Epithelial cell of proximal tubule (primary cell): ENCODE data around the gene FBXO9. TPM values are rescaled to one million over a fixed set of nuclear protein-coding genes. Genes with fewer than 3 reads are reported as not detected.

Experiments
- DNase-seq: peaks from one replicate; pipeline ENCODE4 v3.0.0-alpha.2; 2011; ENCODE audit warnings: low read depth
- H3K4me3 ChIP-seq: 2 replicates; pipeline ENCODE4 v1.5.1; 2011; ENCODE audit warnings: low read depth, mild to moderate bottlenecking, low read length
- total RNA-seq: library from RNA; depleted of rRNA; stranded (reverse); fragments of >200 nt; gene quantifications from 2 replicates; pipeline ENCODE4 v1.2.3, GENCODE V29; 2015
- TF ChIP-seq, protein P1 (sequence below): conservative IDR thresholded peaks from 2 replicates; pipeline ENCODE4 v1.5.1; 2012; ENCODE audit warnings: low read depth, mild to moderate bottlenecking, low read length

FBXO9 gene
- 20.7 and 48.8 TPM in 2 replicates for total RNA-seq

DNA sequence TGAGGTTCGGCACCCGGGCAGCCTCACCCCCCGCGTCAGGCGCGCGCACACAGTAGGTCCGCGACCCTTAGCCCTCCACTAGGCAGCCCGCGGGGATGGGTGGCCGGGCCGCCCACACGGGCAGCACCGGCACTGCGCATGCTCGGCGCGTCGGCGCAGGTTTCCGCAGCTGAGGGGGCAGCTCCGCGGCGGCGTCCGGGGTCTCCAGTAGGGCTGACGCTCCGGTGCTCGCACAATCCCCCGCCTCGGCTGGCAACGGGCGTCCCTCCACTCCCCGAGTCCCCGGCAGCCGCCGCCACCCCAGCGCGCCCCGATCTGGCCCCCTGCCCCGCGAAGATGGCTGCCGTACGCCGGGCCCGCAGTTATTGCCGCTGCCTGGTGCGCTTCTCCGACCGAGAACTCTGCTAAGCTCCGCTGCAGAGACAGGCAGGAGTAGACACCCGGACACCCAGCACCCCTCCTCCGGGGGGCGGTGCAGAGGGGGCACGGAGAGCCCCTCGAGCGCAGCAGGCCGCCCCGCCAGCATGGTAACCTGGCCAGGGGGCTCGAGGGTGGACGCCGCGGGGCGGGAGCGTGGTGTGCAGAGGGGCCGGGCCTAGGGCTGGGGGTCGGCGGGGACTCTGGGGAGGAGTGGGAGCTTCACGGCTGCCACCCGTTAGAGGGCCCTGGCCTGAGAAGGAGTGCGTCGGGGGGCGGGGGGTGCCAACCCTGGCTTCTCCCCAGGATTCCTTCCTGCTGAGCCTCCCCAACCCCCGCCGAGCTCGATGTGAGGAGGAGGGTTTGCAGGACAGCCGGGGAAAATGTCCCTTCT lies at the start of gene FBXO9:
Gene FBXO9 (plus strand): TSS at position 139 of the 811 bp plus-strand sequence. CDS start 386 bp downstream, at position 525.
- DNase-seq, result no peak
- H3K4me3 ChIP-seq, result peak within 1 kb of the TSS; percentile 85
- TF ChIP-seq, protein P1, sequence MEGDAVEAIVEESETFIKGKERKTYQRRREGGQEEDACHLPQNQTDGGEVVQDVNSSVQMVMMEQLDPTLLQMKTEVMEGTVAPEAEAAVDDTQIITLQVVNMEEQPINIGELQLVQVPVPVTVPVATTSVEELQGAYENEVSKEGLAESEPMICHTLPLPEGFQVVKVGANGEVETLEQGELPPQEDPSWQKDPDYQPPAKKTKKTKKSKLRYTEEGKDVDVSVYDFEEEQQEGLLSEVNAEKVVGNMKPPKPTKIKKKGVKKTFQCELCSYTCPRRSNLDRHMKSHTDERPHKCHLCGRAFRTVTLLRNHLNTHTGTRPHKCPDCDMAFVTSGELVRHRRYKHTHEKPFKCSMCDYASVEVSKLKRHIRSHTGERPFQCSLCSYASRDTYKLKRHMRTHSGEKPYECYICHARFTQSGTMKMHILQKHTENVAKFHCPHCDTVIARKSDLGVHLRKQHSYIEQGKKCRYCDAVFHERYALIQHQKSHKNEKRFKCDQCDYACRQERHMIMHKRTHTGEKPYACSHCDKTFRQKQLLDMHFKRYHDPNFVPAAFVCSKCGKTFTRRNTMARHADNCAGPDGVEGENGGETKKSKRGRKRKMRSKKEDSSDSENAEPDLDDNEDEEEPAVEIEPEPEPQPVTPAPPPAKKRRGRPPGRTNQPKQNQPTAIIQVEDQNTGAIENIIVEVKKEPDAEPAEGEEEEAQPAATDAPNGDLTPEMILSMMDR, result no peak

DNA sequence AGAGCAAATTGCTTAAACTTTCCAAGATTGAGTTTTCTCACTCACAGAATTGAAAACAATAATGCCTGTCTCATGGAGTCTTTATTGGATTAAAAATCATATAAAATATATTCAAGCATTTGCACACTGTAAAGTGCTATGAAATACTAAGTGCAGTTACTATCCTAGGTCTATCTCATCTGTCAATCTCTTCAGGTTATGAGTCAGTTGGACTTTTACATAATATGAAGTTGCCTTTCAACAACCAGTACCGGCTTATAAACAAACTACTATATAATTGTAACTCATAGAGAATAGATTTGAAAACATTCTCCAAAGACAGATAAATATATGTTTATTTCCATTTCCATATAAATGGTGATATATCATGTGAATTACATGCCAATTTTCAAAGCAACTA lies 49.7 kb upstream of the FBXO9 start:
- H3K4me3 ChIP-seq, result no peak overlapping the region
- TF ChIP-seq, protein P1, result no peak
- no peak for DNase-seq

DNA sequence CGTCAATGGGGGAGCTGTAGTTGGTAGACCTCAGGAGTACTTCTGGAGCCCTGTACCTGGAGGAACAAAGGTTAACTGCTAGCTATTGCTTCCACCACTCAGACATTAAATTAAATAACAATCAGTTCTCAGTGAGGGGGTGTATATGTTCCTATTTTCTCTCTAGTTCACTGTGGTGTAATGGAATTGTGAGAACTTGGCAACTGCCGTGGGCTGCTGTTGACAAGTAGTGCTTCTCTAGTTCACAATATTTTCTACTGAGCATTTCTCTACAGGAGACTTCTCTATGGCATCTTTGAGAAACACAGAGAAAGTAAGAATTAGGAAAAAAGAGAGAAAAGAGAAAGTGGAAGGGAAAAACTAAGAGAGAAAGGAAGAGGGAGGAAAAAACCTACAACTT lies 46.8 kb upstream of the FBXO9 start:
- no peak for DNase-seq
- TF ChIP-seq, protein P1, result no peak
- H3K4me3 ChIP-seq, result no peak overlapping the region

DNA sequence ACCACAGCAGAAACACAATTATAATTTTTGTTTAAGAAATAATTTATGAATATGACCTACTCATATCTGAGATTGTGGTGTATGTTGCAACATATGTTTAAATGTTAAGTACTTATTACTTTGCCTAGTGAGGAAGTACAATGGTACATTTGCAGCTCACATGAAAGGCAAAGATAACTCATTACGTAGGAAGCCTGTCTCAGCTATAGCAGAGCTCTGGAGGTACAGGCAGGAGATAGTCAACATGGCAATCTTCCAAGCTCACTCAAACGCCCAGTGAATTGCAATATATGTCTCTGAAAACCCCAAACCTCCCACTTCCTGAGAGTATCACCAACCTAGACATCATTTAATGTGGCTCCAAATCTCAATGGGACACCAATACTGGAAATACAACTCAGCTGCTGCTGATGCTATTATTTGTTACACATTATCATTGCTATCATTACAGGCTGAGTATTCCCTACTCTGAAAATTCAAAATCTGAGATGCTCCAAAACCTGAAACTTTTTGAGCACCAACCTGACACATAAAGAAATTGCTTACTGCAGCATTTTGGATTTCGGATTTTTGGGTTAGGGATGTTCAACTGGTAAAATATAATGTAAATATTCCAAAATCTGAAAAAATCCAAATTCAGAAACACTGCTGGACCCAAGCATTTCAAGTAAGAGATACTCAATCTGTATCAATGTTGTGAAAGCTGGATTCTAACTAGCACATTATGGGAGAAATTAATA lies 45.0 kb upstream of the FBXO9 start:
- TF ChIP-seq, protein P1, result no peak
- DNase-seq, result no peak
- H3K4me3 ChIP-seq, result no peak overlapping the region

DNA sequence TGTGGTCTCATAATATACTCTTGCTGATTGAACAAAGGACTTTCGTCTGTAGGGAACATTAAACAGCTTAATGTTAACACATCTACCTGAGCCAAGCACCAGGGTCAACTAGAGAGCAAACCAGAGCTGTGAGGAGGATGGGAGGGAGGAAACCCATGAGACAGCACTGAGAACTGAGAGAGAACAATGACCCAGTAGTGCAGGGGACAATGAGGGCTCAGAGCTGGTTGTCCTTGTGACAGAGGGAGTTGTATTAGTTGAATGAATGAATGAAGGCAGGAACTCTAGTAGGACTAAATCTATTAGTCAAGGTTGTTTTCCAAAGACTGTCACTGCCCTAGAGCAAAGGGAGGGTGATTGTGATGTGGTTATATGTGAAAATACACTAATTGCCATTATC lies 41.9 kb upstream of the FBXO9 start:
- DNase-seq, result no peak
- no peak overlapping the region for H3K4me3 ChIP-seq
- TF ChIP-seq, protein P1, result no peak

DNA sequence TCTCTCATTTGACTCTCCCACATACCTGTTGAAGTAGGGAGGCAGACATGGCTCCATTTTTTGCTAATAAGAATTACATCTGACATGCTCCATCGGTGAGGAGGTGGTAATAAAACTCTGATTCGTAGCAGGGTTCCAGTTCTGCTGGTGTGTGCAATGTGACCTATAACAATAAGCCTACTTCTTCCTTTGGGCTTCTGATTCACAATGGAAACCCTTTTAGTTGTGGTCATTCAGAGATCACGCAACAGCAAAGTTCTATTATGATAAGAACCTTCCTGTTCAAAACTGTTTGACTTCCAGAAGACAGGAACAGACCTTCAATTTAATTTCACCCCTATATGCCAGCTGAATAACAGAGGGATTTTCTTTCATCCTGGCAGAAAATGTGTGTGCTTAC lies 38.7 kb upstream of the FBXO9 start:
- DNase-seq, result no peak
- TF ChIP-seq, protein P1, result no peak

More for the DNA sequence above, 38.7 kb upstream of the FBXO9 start:
- H3K4me3 ChIP-seq, result no peak overlapping the region
